ENCODE results near the gene MTCH1.
"Not testable (repeated sequence)": the region's sequence is repeated elsewhere in the genome, so short reads cannot be mapped to it uniquely, and the experiment has no call there.

MTCH1 gene

DNA sequence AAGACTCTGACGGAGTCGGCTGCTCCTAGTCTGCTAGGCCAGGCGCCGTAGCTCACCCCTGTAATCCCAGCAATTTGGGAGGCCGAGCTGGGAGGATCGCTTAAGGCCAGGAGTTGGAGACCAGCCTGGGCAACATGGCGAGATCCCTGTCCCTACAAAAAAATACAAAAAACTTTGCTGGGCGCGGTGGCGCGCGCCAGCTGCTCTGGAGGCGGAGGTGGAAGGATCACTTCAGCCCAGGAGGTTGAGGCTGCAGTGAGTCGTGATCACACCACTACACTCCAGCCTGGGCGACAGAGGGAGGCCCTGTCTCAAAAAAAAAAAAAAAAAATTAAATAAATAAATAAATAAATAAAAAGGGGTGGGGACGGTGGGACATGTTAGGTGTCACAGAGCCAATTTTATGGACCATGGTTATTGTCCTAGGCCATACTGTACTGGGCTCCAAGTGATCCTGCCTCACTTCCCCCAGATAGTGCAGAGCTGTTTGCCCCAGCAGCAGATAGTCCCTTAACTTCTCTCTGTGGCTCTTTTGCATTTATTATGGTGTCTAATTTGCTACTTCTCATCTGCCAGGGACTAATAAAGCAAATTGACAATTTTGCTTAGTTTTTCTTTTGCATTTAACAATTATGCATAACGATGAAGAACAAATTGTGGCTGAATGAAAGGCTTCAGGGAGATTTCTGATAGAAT is 26.3 kb downstream of the MTCH1 start:
- in situ Hi-C loops (cut with HindIII; ENCODE audit: low pct_ligation_motif_present, low pct_unique_long_range_greater_than_20kb, low sequenced_read_pairs) = no loop called here
- DNase-seq = no peak

DNA sequence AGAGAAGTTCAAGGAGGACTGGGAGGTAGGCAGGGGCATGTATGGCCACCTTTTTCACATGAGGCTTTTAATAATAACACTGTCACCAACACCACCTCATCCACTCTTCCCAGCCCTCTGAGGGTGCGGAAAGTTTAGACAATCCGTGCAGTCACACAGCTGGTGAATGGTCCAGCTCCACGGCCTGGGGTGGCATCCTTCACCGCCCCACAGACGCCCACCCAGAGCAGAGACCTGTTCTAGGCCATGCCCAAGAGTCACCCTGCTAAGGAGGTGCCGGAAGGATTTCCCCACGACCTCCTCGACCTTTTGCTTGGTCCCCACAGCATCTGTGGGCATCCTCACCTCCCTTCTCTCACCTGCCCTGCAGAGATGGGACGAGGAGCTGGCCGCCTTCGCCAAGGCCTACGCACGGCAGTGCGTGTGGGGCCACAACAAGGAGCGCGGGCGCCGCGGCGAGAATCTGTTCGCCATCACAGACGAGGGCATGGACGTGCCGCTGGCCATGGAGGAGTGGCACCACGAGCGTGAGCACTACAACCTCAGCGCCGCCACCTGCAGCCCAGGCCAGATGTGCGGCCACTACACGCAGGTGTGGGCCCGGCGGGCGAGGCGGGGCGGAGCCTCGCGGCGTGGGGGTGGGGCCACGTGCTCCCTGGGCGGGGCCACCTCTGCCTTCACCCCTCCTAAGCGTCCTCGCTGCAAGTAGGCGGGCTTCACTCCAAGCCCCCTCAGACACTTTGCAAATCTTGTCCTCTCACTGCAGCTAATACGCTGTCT is 27.0 kb downstream of the MTCH1 start:
- DNase-seq = no peak
- in situ Hi-C loops (cut with HindIII; ENCODE audit: low pct_ligation_motif_present, low pct_unique_long_range_greater_than_20kb, low sequenced_read_pairs) = no loop called here

DNA sequence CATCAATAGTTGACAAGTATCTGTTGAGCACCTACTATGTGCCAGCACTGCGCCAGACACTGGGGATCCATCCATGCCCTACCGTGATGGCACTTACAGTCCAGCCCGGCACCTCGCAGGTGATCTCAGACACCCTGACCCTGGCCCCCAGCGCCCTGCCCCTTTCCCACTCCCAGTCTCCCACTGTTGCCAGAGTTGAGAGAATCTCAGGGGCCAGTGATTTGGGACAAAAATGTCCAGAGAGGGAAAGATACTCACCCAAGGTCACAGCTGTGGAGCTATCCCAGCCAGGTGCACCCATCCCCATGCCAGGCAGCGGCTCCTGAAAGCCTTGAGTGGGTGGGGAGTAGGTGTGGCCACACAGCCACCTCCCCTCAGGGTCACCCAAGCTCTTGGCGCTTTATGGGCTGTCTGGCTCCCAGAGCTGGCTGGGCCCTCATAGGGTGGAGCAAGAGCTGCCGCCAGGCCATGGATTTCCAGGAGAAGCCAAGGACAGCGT is 28.2 kb downstream of the MTCH1 start:
- no peak for DNase-seq
- in situ Hi-C loops (cut with HindIII; ENCODE audit: low pct_ligation_motif_present, low pct_unique_long_range_greater_than_20kb, low sequenced_read_pairs) = no loop called here

DNA sequence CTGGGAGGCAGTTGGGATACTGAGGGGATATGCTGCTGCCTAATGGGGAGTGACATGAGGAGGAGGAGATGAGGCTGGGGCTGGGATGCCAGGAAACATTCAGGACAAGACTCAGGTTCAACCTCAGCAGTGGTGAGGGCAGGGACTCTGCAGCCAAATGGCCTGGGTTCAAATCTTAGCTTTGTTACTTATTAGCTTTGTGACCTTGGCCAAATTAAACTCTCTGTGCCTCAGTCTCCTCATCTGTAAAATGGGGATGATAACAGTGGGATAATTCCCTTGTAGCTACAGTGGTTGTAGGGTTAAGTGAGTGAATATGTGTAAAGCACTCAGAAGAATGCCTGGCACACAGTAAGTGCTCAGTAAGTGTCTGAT is 29.6 kb downstream of the MTCH1 start:
- DNase-seq = no peak
- in situ Hi-C loops (cut with HindIII; ENCODE audit: low pct_ligation_motif_present, low pct_unique_long_range_greater_than_20kb, low sequenced_read_pairs) = no loop called here

DNA sequence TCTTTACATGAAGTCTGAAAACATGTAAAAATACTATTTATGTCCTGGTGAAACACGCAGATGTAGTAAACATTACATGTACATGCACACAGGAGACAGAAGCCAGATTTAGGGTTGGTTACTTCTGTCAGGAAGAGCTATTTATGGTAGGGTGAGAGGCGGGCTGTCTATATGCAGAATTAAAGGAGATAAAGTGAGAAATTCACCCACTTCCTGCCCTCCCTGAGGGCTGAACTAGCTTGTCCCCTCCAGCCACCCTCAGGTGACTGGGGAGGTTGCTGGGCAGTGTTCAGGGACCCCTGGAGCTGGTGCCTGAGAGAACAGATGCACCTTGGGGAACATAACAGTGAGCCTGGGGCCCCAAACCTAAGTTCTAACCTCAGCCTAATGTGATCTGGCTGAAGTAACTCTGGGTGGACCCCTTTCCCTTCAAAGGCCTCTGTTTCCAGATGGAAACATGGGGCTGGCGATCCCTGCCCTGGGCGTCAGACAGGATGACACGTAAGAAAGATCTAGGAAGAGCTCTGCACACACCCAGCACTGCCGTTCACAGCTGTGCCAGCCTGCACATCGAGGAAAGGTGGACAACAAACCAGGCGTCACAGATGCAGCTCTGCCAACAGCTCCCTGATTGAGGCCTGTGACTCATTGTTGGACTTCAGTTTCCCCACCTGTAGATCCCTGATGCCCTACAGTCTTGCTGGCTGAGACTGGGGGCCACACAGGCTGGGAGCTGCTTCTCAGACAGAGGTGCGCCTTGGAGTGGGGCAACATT is 30.1 kb downstream of the MTCH1 start:
- in situ Hi-C loops (cut with HindIII; ENCODE audit: low pct_ligation_motif_present, low pct_unique_long_range_greater_than_20kb, low sequenced_read_pairs) = no loop called here
- peak; percentile 9 for DNase-seq

DNA sequence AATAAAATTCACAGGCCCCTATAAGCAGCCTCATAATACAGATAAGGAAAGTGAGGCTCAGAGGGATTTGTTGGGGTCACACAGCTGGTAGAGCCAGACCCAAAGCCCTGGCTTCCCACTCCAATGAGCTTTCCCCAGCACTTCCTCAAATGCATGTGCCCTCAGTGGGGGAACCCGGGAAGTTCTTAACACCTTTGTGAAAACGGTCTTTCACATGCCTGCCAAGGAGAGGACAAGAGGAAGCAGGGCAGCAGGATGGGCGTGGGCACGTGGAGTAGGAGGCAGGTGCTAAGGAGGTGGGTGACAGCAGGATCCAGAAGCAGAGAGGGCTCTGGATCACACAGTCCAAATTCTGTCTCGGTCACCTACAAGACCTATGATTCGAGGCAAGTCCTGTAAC is 30.9 kb downstream of the MTCH1 start:
- in situ Hi-C loops (cut with HindIII; ENCODE audit: low pct_ligation_motif_present, low pct_unique_long_range_greater_than_20kb, low sequenced_read_pairs) = no loop called here
- no peak for DNase-seq

DNA sequence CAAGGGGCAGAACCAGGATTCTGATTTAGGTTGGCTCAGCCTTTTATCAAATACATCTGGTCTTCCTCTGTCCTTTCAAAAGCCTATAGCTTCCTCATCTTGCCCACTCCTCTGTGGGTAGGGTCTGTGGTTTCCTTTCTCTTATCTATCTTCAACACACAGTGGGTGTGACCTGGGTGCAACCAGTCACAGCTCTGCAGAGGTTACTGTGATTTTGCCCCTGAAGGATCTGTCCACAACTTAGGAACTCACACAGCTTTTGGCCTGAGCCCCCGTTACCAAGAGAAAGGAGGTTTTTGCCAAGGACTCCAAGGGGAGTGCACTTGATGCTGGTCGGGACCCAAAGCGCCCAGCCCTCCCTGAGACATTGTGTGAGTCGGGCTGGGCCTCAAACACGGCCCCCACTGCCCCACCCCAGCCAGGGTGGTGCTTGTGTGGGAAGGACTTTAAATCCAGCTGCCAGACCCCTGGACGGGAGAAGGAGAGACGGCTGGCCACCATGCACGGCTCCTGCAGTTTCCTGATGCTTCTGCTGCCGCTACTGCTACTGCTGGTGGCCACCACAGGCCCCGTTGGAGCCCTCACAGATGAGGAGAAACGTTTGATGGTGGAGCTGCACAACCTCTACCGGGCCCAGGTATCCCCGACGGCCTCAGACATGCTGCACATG is 31.6 kb downstream of the MTCH1 start, which contains the start of gene PI16:
Gene PI16, plus strand, starts transcription at position 477 of the 670 bp plus-strand sequence. Its CDS starts 23 bp downstream, at position 500.
- in situ Hi-C loops (cut with HindIII; ENCODE audit: low pct_ligation_motif_present, low pct_unique_long_range_greater_than_20kb, low sequenced_read_pairs) = no loop called here
- DNase-seq = no peak

DNA sequence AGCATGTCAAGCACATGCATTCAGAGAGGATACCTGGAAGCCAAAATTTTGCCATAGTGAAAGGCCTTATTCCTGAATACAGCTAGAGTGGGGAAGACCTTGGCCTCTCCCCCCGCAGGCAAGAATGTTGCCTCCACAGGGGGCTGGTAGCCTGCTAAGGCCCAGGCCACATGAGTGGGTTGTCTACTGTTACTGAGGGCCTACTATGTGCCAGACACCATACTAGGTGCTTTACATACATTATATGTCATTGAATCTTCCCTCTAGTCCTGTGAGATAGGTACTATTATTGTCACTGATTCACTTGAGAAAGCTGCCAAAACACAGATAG is 32.1 kb downstream of the MTCH1 start:
- no peak for DNase-seq
- in situ Hi-C loops (cut with HindIII; ENCODE audit: low pct_ligation_motif_present, low pct_unique_long_range_greater_than_20kb, low sequenced_read_pairs) = no loop called here

DNA sequence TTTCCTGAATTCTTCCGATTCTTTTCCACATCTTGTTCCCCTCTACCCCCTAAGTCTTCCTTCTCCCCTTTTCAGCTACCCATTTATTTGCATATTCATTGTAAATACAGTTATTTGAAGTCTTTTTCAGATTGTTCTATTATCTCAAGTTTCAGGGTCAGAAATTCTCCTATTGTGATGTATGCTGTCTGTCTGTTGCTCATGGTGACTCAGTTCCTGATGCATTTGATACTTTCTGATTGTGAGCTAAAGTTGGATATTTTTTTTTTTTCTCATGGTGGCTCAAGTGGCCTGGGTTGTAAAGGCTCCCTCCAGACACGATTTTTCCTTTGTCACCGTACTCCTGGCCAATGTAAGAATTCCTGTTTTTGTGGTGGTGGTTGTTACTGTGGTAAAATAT is 36.4 kb downstream of the MTCH1 start:
- in situ Hi-C loops (cut with HindIII; ENCODE audit: low pct_ligation_motif_present, low pct_unique_long_range_greater_than_20kb, low sequenced_read_pairs) = no loop called here
- no peak for DNase-seq

DNA sequence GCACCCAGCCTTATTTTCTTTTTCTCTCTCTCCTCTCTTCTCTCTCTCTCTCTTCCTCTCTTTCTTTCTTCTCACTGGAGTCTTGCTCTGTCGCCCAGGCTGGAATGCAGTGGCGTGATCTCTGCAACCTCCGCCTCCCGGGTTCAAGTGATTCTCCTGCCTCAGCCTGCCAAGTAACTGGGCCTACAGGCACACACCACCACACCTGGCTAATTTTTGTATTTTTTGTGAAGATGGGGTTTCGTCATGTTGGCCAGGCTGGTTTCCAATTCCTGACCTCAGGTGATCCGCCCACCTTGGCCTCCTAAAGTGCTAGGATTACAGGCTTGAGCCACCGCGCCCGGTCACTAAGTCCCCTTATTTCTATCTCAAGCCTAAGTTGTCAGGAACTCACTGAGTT is 36.9 kb downstream of the MTCH1 start:
- in situ Hi-C loops (cut with HindIII; ENCODE audit: low pct_ligation_motif_present, low pct_unique_long_range_greater_than_20kb, low sequenced_read_pairs) = not testable (repeated sequence)

DNA sequence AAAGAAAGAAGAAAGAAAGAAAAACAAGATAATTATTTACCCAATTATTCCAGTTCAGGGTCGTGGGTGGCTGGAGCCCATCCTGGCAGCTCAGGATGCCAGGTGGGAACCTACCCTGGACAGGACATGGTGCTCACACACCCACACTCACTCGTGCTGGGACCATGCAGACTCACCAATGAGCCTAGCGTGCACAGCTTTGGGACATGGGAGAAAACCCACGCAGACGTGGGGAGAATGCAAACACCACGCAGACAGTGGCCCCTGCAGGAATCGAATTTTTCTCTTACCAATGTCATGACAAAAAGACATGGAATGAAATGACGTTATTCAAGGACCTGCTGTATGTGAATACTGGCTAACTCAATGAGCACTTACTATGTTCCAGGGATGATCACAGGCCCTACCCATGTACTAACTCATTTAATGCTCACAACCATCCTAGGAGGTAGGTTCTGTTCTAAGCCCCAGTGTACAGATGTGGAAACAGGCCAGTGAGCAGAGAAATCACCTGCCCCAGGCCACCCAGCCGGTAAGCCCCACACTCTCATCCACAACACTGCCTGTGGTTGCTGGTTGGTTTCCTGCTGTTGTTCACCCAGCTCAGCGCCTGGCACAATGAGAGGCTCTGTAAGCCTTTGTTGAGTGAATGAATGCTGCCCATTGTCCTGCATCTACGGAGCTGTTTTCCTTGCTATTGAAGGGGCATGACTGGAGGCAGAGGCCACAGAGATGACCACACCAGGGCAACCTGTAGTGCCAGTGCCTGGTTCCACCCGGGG is 38.2 kb downstream of the MTCH1 start:
- in situ Hi-C loops (cut with HindIII; ENCODE audit: low pct_ligation_motif_present, low pct_unique_long_range_greater_than_20kb, low sequenced_read_pairs) = no loop called here
- no peak for DNase-seq

More for the DNA sequence above, 36.9 kb downstream of the MTCH1 start:
- not testable (repeated sequence) for DNase-seq

DNA sequence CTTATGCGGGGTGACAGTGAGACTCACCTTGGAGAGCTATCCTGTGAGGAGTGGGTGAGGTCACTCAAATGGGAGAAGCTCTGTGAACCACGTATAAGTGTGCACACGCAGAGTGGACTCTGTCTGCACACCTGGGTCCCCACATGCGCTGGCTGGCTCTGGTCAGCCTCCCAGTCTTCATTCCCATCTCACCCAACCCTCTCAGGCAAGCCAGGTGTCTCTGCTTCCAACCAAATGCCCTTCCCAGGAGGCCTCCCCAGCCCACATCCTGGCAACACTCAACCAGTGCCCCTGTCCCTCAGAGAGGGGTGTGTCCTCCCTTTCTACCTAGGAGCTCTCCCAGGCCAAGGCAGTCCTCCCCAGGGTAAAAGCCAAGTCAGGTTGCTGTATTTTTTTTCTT is 39.5 kb downstream of the MTCH1 start:
- in situ Hi-C loops (cut with HindIII; ENCODE audit: low pct_ligation_motif_present, low pct_unique_long_range_greater_than_20kb, low sequenced_read_pairs) = no loop called here
- DNase-seq = no peak

DNA sequence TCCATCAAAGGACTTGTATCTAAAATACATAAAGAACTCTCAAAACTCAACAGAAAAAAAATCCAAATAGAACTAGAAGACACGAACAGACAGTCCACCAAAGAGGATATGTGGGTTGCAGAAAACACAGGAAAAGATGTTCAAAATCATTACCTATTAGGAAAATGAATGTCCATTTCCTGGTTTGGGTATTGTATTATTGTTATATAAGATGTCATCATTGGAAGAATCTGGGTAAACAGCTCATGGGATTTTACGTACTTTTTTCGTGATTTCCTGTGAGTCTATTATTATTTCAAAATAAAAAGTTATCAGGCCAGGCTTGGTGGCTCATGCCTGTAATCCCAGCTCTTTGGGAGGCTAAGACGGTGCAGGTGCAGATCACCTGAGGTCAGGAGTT is 40.7 kb downstream of the MTCH1 start:
- DNase-seq = no peak
- in situ Hi-C loops (cut with HindIII; ENCODE audit: low pct_ligation_motif_present, low pct_unique_long_range_greater_than_20kb, low sequenced_read_pairs) = no loop called here

DNA sequence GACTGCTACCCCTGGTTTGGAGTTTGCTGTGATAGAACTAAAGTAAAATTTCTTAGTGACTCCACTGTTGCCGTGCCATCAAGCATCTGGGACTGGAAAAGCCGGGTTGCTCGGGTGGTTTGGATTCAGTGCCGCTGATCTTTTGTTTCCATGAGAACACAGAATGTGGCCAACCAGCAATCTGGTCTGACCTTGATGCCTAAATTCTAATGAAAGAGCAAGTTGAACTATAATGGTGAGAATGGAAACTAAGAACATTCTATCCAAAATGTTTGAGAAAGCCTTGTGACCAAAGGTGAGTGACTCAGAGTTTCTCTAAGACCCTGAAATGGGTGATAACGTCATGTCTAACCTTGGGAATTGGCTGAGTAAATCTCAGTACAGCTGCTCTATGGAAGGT is 41.3 kb downstream of the MTCH1 start:
- in situ Hi-C loops (cut with HindIII; ENCODE audit: low pct_ligation_motif_present, low pct_unique_long_range_greater_than_20kb, low sequenced_read_pairs) = no loop called here

DNA sequence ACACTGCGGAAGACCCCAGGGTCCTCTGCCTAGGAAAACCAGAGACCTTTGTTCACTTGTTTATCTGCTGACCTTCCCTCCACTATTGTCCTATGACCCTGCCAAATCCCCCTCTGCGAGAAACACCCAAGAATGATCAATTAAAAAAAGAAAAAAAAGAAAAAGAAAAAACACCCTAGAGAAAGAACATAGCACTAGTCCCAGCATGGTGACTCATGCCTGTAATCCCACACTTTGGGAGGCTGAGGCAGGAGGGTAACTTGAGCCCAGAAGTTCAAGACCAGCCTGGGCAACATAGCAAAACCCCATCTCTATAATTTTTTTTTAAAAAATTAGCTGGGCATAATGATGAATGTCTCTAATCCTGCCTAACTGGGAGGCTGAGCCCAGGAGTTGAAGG is 43.7 kb downstream of the MTCH1 start:
- DNase-seq; in situ Hi-C loops (cut with HindIII; ENCODE audit: low pct_ligation_motif_present, low pct_unique_long_range_greater_than_20kb, low sequenced_read_pairs): not testable (repeated sequence)

More for the DNA sequence above, 41.3 kb downstream of the MTCH1 start:
- no peak for DNase-seq

DNA sequence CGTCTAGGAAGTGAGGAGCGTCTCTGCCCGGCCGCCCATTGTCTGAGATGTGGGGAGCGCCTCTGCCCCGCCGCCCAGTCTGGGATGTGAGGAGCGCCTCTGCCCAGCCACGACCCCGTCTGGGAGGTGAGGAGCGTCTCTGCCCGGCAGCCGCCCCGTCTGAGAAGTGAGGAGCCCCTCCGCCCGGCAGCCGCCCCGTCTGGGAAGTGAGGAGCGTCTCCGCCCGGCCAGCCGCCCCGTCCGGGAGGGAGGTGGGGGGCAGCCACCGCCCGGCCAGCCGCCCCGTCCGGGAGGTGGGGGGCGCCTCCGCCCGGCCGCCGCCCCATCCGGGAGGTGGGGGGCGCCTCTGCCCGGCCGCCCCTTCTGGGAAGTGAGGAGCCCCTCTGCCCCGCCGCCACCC is 44.4 kb downstream of the MTCH1 start:
- DNase-seq; in situ Hi-C loops (cut with HindIII; ENCODE audit: low pct_ligation_motif_present, low pct_unique_long_range_greater_than_20kb, low sequenced_read_pairs): not testable (repeated sequence)

DNA sequence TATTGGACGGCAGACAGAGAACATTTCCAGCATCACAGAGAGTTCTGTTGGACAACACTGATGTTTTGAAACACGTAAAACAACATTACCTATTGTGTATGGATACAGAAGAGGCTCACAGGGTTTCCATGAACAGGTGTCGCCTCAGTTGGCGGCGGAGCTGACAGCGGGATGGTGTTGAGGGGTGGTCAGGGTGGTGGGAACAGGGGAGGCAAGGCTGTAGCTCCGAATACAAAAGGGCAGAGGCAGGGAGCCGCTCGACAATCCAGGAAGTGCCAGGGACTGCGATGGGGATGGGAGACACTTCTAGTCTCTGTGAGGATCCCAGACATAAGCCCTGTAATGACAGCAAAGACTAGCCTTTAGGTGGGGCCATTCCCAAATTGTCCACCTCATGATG is 46.0 kb downstream of the MTCH1 start:
- in situ Hi-C loops (cut with HindIII; ENCODE audit: low pct_ligation_motif_present, low pct_unique_long_range_greater_than_20kb, low sequenced_read_pairs) = no loop called here
- no peak for DNase-seq

DNA sequence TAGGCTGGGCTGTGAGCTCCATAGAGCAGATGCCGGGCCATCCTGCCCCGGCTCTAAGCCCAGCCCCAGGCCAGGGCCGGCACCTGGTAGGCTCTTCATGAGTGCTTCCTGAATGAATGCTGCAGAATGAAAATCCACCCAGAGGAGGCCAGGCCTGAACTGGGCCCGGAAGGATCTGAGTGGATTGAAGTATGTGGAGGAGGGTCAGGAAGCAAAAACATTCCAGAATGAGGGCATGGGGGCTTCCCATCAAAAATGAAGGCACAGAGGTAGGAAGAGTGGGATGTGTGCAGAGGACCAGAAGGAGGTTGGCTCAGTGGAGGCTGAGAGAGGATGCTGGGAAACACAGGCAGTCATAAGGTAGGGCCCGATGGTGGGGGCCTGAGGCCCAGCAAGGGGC is 47.0 kb downstream of the MTCH1 start:
- in situ Hi-C loops (cut with HindIII; ENCODE audit: low pct_ligation_motif_present, low pct_unique_long_range_greater_than_20kb, low sequenced_read_pairs); DNase-seq: not testable (repeated sequence)
